ENCODE data around the gene KDM8.

GRCh38 chr16:27257271-27257670 is 53.9 kb downstream of the KDM8 start:
- TF ChIP-seq, protein P1, sequence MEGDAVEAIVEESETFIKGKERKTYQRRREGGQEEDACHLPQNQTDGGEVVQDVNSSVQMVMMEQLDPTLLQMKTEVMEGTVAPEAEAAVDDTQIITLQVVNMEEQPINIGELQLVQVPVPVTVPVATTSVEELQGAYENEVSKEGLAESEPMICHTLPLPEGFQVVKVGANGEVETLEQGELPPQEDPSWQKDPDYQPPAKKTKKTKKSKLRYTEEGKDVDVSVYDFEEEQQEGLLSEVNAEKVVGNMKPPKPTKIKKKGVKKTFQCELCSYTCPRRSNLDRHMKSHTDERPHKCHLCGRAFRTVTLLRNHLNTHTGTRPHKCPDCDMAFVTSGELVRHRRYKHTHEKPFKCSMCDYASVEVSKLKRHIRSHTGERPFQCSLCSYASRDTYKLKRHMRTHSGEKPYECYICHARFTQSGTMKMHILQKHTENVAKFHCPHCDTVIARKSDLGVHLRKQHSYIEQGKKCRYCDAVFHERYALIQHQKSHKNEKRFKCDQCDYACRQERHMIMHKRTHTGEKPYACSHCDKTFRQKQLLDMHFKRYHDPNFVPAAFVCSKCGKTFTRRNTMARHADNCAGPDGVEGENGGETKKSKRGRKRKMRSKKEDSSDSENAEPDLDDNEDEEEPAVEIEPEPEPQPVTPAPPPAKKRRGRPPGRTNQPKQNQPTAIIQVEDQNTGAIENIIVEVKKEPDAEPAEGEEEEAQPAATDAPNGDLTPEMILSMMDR (IDR thresholded peaks at IDR 0.05) = no peak
- TF ChIP-seq POLR2A (IDR thresholded peaks at IDR 0.05) = no peak
